Right ventricle myocardium inferior (tissue), 1 donor: ENCODE results near the gene CD19. TPM values are rescaled to one million over a fixed set of nuclear protein-coding genes. Genes with fewer than 3 reads are reported as not detected.
"Not testable (repeated sequence)": the region's sequence is repeated elsewhere in the genome, so short reads cannot be mapped to it uniquely, and the experiment has no call there.

Experiments used
- ATAC-seq: fragments of 200-7000 bp; cut with Tn5 transposase; one replicate; pipeline ENCODE4 v1.9.1; 2020; ENCODE audit warnings: mild to moderate bottlenecking, moderate library complexity
- DNase-seq: peaks from one replicate; pipeline ENCODE4 v3.0.0; 2021; ENCODE audit errors: missing footprints
- intact Hi-C: fragments of 100-400 bp; cut with DNase I; formaldehyde crosslinking; loops from one replicate; pipeline ENCODE4 v1.11.0; 2022
- total RNA-seq: library from RNA; stranded (reverse); fragmentation: NEBNext Ultra II Directional; extraction: Animal tissue kit (Norgen Biotek cat#: 25700); gene quantifications from one replicate; pipeline ENCODE4 v1.2.1, GENCODE V29; 2021
- donor health status: DM: no; HTN: yes; CAD: no; lungs with severe emphysema.

Gene CD19
- total RNA-seq, 1 donor from 2014 or later, result not detected

GRCh38 chr16:28969696-28970095 lies 37.9 kb downstream of the CD19 start:
- intact Hi-C loops, DNase-seq, ATAC-seq: not testable (repeated sequence)

GRCh38 chr16:28974007-28974436 lies 42.3 kb downstream of the CD19 start:
- ATAC-seq, result peak; percentile 51
- intact Hi-C loops, result no loop called here
- DNase-seq, result no peak

GRCh38 chr16:28974437-28975157 lies 42.8 kb downstream of the CD19 start, which contains the start of gene SPNS1:
TSS of gene SPNS1 (plus strand) at chr16:28974778. CDS start at chr16:28975152, 374 bp downstream.
- peak; percentile 98 for DNase-seq
- intact Hi-C loops, result no loop called here
- peak; percentile 96 for ATAC-seq

GRCh38 chr16:28975158-28975599 lies 43.4 kb downstream of the CD19 start:
- intact Hi-C loops, result no loop called here
- ATAC-seq, result peak; percentile 14
- no peak for DNase-seq

GRCh38 chr16:28977703-28978662 lies 46.2 kb downstream of the CD19 start:
- DNase-seq, result no peak
- intact Hi-C loops, result no loop called here
- ATAC-seq, result no peak

- intact Hi-C loops, ATAC-seq, DNase-seq: not testable (repeated sequence)
Measured at GRCh38 chr16:28980330-28980729, 48.6 kb downstream of the CD19 start.

GRCh38 chr16:28980929-28981328 lies 49.2 kb downstream of the CD19 start:
- no peak for DNase-seq
- intact Hi-C loops, result no loop called here
- ATAC-seq, result no peak

- intact Hi-C loops, result no loop called here
Measured at GRCh38 chr16:28981517-28981916, 49.7 kb downstream of the CD19 start.

GRCh38 chr16:28982418-28982817 lies 50.6 kb downstream of the CD19 start:
- intact Hi-C loops, result no loop called here
- no peak for ATAC-seq
- no peak for DNase-seq

More at GRCh38 chr16:28981517-28981916, 49.7 kb downstream of the CD19 start:
- DNase-seq (no peak), ATAC-seq (no peak)

GRCh38 chr16:28982949-28983348 lies 51.2 kb downstream of the CD19 start:
- no peak for DNase-seq
- intact Hi-C loops, result no loop called here
- no peak for ATAC-seq

GRCh38 chr16:28983644-28984043 lies 51.9 kb downstream of the CD19 start:
- DNase-seq, result no peak
- no peak for ATAC-seq
- intact Hi-C loops, result no loop called here

GRCh38 chr16:28984091-28984490 lies 52.3 kb downstream of the CD19 start:
- DNase-seq (no peak), ATAC-seq (no peak)
- intact Hi-C loops, result no loop called here

GRCh38 chr16:28984619-28985135 lies 52.9 kb downstream of the CD19 start, which contains the start of gene LAT:
TSS of gene LAT (plus strand) at chr16:28985052. CDS start at chr16:28985418, 366 bp downstream.
- DNase-seq (no peak), ATAC-seq (peak; percentile 36)
- intact Hi-C loops, result no loop called here

- ATAC-seq (no peak), DNase-seq (no peak)
- intact Hi-C loops, result no loop called here
Measured at GRCh38 chr16:28985211-28986041, 53.7 kb downstream of the CD19 start.

- no peak for ATAC-seq
- DNase-seq, result no peak
- intact Hi-C loops, result no loop called here
Measured at GRCh38 chr16:28986046-28986445, 54.3 kb downstream of the CD19 start.

- DNase-seq (no peak), ATAC-seq (no peak)
- intact Hi-C loops, result no loop called here
Measured at GRCh38 chr16:28986492-28986891, 54.7 kb downstream of the CD19 start.

- ATAC-seq (no peak), DNase-seq (no peak)
- intact Hi-C loops, result no loop called here
Measured at GRCh38 chr16:28987170-28987853, 55.5 kb downstream of the CD19 start.
